ENCODE results near the gene UBAP1L.

UBAP1L gene

GRCh38 chr15:65056868-65057548 lies 58.0 kb downstream of the UBAP1L start:
- Histone ChIP-seq H2BK12ac (ENCODE audit: low read length in 2 of 2) (no peak overlapping the region), H2AFZ (ENCODE audit: low read depth, low read length) (no peak overlapping the region), H3K14ac (ENCODE audit: low read length in 2 of 2) (no peak overlapping the region), H2BK5ac (ENCODE audit: low read depth, low read length, poor library complexity, severe bottlenecking) (peak overlapping the region; percentile 8), H3K4ac (ENCODE audit: low read depth in 1 of 2, low read length in 2 of 2) (no peak overlapping the region), H2BK120ac (ENCODE audit: low read depth, low read length) (no peak overlapping the region), H4K91ac (ENCODE audit: low read length) (no peak overlapping the region), H3K27me3 (ENCODE audit: control insufficient read depth in 1 of 2, insufficient read depth in 1 of 2, low read length in 2 of 2) (peaks cover 37 to 56% of the 10 kb centered on the region in 2 experiments), H3K23ac (ENCODE audit: low read length in 2 of 2) (no peak overlapping the region), H2AK5ac (ENCODE audit: low read length, severe bottlenecking) (no peak overlapping the region), H3K36me3 (ENCODE audit: control insufficient read depth in 1 of 2, insufficient read depth in 2 of 2, low read depth in 1 of 2, low read length in 2 of 2) (no peaks in the 10 kb centered on the region), H3K18ac (ENCODE audit: low read depth in 1 of 2, low read length in 2 of 2) (no peak overlapping the region), H3K4me2 (ENCODE audit: low read length, poor library complexity, severe bottlenecking) (peak overlapping the region; percentile 23), H3K4me3 (ENCODE audit: insufficient read depth in 1 of 2, low read depth in 1 of 2, low read length in 2 of 2) (no peak overlapping the region), H3K9me3 (ENCODE audit: control insufficient read depth, low read length) (peaks cover 7% of the 10 kb centered on the region), H3K27ac (ENCODE audit: low read length, poor library complexity, severe bottlenecking) (no peak overlapping the region), H4K8ac (ENCODE audit: low read length) (no peak overlapping the region), H2BK15ac (ENCODE audit: low read depth, poor library complexity, severe bottlenecking) (no peak overlapping the region), H3K4me1 (ENCODE audit: control insufficient read depth, insufficient read depth, low read depth, low read length) (peaks cover 29% of the 10 kb centered on the region), H3K9ac (ENCODE audit: low read length) (no peak overlapping the region), H3K79me1 (replicated peaks; ENCODE audit: low read length, poor library complexity, severe bottlenecking) (no peaks in the 10 kb centered on the region)
- 50% methylated on average over 6 of the region's 8 CpGs for whole genome bisulfite sequencing
- peak; percentile 37 for DNase-seq

DNA sequence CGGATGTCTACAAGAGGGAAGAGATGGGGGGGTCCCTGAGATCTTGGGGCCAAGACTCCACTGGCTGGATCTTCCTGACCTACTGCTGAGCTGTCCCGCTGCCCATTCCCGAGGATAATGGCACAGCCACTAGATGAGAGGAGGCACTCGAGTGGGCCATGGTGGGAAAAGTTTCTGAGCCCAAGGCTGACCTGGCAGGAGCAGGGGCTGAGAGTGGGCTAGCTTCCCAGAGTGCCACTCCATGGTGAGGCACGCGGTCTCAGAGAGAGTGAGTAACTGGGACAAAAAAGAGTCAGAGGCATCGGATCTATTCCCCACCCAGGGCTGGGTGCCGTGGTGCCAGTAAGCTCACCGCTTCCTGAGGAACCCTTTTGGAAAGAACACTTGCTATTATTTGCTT lies 58.9 kb downstream of the UBAP1L start:
- H4K8ac ChIP-seq (ENCODE audit: low read length): no peak overlapping the region
- H2BK120ac ChIP-seq (ENCODE audit: low read depth, low read length): no peak overlapping the region
- H3K4ac ChIP-seq (ENCODE audit: low read depth in 1 of 2, low read length in 2 of 2): no peak overlapping the region
- H3K9me3 ChIP-seq (ENCODE audit: control insufficient read depth, low read length): peaks cover 7% of the 10 kb centered on the region
- no peak overlapping the region for H3K27ac ChIP-seq (ENCODE audit: low read length, poor library complexity, severe bottlenecking)
- H3K4me2 ChIP-seq (ENCODE audit: low read length, poor library complexity, severe bottlenecking): no peak overlapping the region
- no peak overlapping the region for H2BK12ac ChIP-seq (ENCODE audit: low read length in 2 of 2)
- no peak overlapping the region for H2AFZ ChIP-seq (ENCODE audit: low read depth, low read length)
- no peak overlapping the region for H2BK5ac ChIP-seq (ENCODE audit: low read depth, low read length, poor library complexity, severe bottlenecking)
- WGBS: 88% methylated on average over 9 of the region's 9 CpGs
- no peak overlapping the region for H3K9ac ChIP-seq (ENCODE audit: low read length)
- no peaks in the 10 kb centered on the region for H3K36me3 ChIP-seq (ENCODE audit: control insufficient read depth in 1 of 2, insufficient read depth in 2 of 2, low read depth in 1 of 2, low read length in 2 of 2)
- H2BK15ac ChIP-seq (ENCODE audit: low read depth, poor library complexity, severe bottlenecking): no peak overlapping the region
- no peak overlapping the region for H3K14ac ChIP-seq (ENCODE audit: low read length in 2 of 2)
- peaks cover 29% of the 10 kb centered on the region for H3K4me1 ChIP-seq (ENCODE audit: control insufficient read depth, insufficient read depth, low read depth, low read length)
- no peak for DNase-seq
- no peak overlapping the region for H2AK5ac ChIP-seq (ENCODE audit: low read length, severe bottlenecking)
- H4K91ac ChIP-seq (ENCODE audit: low read length): no peak overlapping the region
- H3K23ac ChIP-seq (ENCODE audit: low read length in 2 of 2): no peak overlapping the region
- no peak overlapping the region for H3K4me3 ChIP-seq (ENCODE audit: insufficient read depth in 1 of 2, low read depth in 1 of 2, low read length in 2 of 2)
- H3K79me1 ChIP-seq (replicated peaks; ENCODE audit: low read length, poor library complexity, severe bottlenecking): no peaks in the 10 kb centered on the region
- H3K18ac ChIP-seq (ENCODE audit: low read depth in 1 of 2, low read length in 2 of 2): no peak overlapping the region
- H3K27me3 ChIP-seq (ENCODE audit: control insufficient read depth in 1 of 2, insufficient read depth in 1 of 2, low read length in 2 of 2): peaks cover 43 to 56% of the 10 kb centered on the region in 2 experiments

GRCh38 chr15:65055201-65055870 lies 59.7 kb downstream of the UBAP1L start:
- no peak overlapping the region for H3K9ac ChIP-seq (ENCODE audit: low read length)
- no peak overlapping the region for H2AK5ac ChIP-seq (ENCODE audit: low read length, severe bottlenecking)
- peaks cover 4% of the 10 kb centered on the region for H3K9me3 ChIP-seq (ENCODE audit: control insufficient read depth, low read length)
- H2BK15ac ChIP-seq (ENCODE audit: low read depth, poor library complexity, severe bottlenecking): no peak overlapping the region
- no peak overlapping the region for H3K27ac ChIP-seq (ENCODE audit: low read length, poor library complexity, severe bottlenecking)
- H2BK120ac ChIP-seq (ENCODE audit: low read depth, low read length): no peak overlapping the region
- no peak overlapping the region for H2AFZ ChIP-seq (ENCODE audit: low read depth, low read length)
- H4K91ac ChIP-seq (ENCODE audit: low read length): no peak overlapping the region
- H3K4ac ChIP-seq (ENCODE audit: low read depth in 1 of 2, low read length in 2 of 2): no peak overlapping the region
- DNase-seq: peak; percentile 40
- H3K4me1 ChIP-seq (ENCODE audit: control insufficient read depth, insufficient read depth, low read depth, low read length): peaks cover 29% of the 10 kb centered on the region
- H3K23ac ChIP-seq (ENCODE audit: low read length in 2 of 2): no peak overlapping the region
- no peaks in the 10 kb centered on the region for H3K36me3 ChIP-seq (ENCODE audit: control insufficient read depth in 1 of 2, insufficient read depth in 2 of 2, low read depth in 1 of 2, low read length in 2 of 2)
- no peak overlapping the region for H3K4me3 ChIP-seq (ENCODE audit: insufficient read depth in 1 of 2, low read depth in 1 of 2, low read length in 2 of 2)
- WGBS: 63% methylated on average over 6 of the region's 6 CpGs
- H4K8ac ChIP-seq (ENCODE audit: low read length): no peak overlapping the region
- peak overlapping the region in 1 of 2 experiments; percentile 18 for H3K14ac ChIP-seq (ENCODE audit: low read length in 2 of 2)
- no peak overlapping the region for H3K18ac ChIP-seq (ENCODE audit: low read depth in 1 of 2, low read length in 2 of 2)
- peaks cover 37 to 49% of the 10 kb centered on the region in 2 experiments for H3K27me3 ChIP-seq (ENCODE audit: control insufficient read depth in 1 of 2, insufficient read depth in 1 of 2, low read length in 2 of 2)
- H2BK5ac ChIP-seq (ENCODE audit: low read depth, low read length, poor library complexity, severe bottlenecking): no peak overlapping the region
- no peak overlapping the region for H3K4me2 ChIP-seq (ENCODE audit: low read length, poor library complexity, severe bottlenecking)
- H2BK12ac ChIP-seq (ENCODE audit: low read length in 2 of 2): peak overlapping the region in 1 of 2 experiments; percentile 37
- no peaks in the 10 kb centered on the region for H3K79me1 ChIP-seq (replicated peaks; ENCODE audit: low read length, poor library complexity, severe bottlenecking)

DNA sequence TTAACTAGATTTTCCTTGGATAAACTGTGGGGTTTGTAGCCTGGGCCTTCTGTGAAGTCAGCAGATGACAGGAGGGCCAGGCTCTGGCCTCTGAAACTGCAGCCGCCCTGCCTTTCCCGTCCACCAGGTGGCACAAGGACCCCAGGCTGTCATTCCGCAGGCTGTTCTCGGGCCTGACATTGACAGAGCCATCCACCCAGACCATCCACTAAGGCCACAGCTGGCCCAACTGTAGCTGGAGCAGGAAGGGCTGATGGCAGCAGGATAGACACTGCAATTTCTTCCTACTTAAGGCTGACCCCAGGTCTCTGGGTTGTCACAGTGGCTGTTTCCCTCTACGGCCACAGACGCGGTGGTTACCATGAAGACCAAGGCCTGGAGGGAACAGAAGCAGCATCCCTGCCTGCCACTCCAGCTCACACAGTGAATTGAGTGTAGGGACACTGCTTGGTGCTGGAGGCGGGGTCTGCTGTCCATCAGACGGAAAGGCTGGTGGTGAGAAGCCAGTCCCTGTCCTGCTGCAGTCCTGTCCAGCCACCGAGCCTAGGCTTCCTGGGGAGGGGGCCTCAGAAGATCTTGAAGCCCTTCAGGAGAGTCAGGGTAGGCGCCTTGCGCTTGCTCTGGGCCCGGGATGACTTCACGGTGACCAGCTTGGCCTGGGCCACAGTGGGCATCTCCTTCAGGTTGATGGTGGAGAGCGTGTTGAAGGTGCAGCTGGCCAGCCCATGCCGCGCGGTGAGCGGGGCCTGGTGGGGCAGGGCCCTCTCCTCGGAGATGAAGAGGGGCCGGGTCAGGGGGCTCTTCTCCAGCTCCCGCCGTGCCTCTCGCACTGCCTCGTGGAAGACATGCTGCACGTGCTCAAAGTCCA lies 60.4 kb downstream of the UBAP1L start:
- Histone ChIP-seq H4K8ac (ENCODE audit: low read length) (no peak overlapping the region), H3K79me1 (replicated peaks; ENCODE audit: low read length, poor library complexity, severe bottlenecking) (no peaks in the 10 kb centered on the region), H3K27ac (ENCODE audit: low read length, poor library complexity, severe bottlenecking) (no peak overlapping the region), H3K4me3 (ENCODE audit: insufficient read depth in 1 of 2, low read depth in 1 of 2, low read length in 2 of 2) (no peak overlapping the region), H2BK5ac (ENCODE audit: low read depth, low read length, poor library complexity, severe bottlenecking) (no peak overlapping the region), H2BK12ac (ENCODE audit: low read length in 2 of 2) (peak overlapping the region in 1 of 2 experiments; percentile 48), H3K4ac (ENCODE audit: low read depth in 1 of 2, low read length in 2 of 2) (no peak overlapping the region), H3K14ac (ENCODE audit: low read length in 2 of 2) (peak overlapping the region in 1 of 2 experiments; percentile 18), H3K4me2 (ENCODE audit: low read length, poor library complexity, severe bottlenecking) (no peak overlapping the region), H4K91ac (ENCODE audit: low read length) (no peak overlapping the region), H2AFZ (ENCODE audit: low read depth, low read length) (no peak overlapping the region), H3K23ac (ENCODE audit: low read length in 2 of 2) (no peak overlapping the region), H3K9me3 (ENCODE audit: control insufficient read depth, low read length) (no peaks in the 10 kb centered on the region), H2AK5ac (ENCODE audit: low read length, severe bottlenecking) (no peak overlapping the region), H3K4me1 (ENCODE audit: control insufficient read depth, insufficient read depth, low read depth, low read length) (peaks cover 33% of the 10 kb centered on the region), H3K27me3 (ENCODE audit: control insufficient read depth in 1 of 2, insufficient read depth in 1 of 2, low read length in 2 of 2) (peaks cover 30 to 41% of the 10 kb centered on the region in 2 experiments), H2BK15ac (ENCODE audit: low read depth, poor library complexity, severe bottlenecking) (peak overlapping the region; percentile 23), H3K9ac (ENCODE audit: low read length) (no peak overlapping the region), H3K18ac (ENCODE audit: low read depth in 1 of 2, low read length in 2 of 2) (peak overlapping the region in 1 of 2 experiments; percentile 7), H3K36me3 (ENCODE audit: control insufficient read depth in 1 of 2, insufficient read depth in 2 of 2, low read depth in 1 of 2, low read length in 2 of 2) (no peaks in the 10 kb centered on the region), H2BK120ac (ENCODE audit: low read depth, low read length) (no peak overlapping the region)
- 73% methylated on average over 22 of the region's 26 CpGs for WGBS
- DNase-seq: peak; percentile 73
